Parathyroid adenoma (tissue), 2 donors: ENCODE results near the gene PCAT7.
"Not testable (repeated sequence)": the region's sequence is repeated elsewhere in the genome, so short reads cannot be mapped to it uniquely, and the experiment has no call there.

Source experiments
- H2AFZ ChIP-seq: fragments of 300-600 bp; sonication (generic); one replicate; pipeline ENCODE4 v1.7.0; 2017; ENCODE audit warnings: antibody characterized with exemption, mild to moderate bottlenecking
- H3K27ac ChIP-seq: fragments of 300-600 bp; sonication (generic); one replicate; pipeline ENCODE4 v1.7.0; 2017
- H3K27me3 ChIP-seq: fragments of 300-600 bp; sonication (generic); one replicate; pipeline ENCODE4 v1.7.0; 2017; ENCODE audit warnings: low read length; ENCODE audit not compliant: control insufficient read depth, insufficient read depth
- H3K36me3 ChIP-seq: fragments of 300-600 bp; sonication (generic); one replicate; pipeline ENCODE4 v1.7.0; 2017; ENCODE audit warnings: low read length; ENCODE audit not compliant: control insufficient read depth, insufficient read depth
- H3K4me1 ChIP-seq: fragments of 300-600 bp; sonication (generic); one replicate; pipeline ENCODE4 v1.7.0; 2017; ENCODE audit warnings: control low read depth
- H3K4me2 ChIP-seq: fragments of 300-600 bp; sonication (generic); one replicate; pipeline ENCODE4 v1.7.0; 2017; ENCODE audit warnings: low read length
- H3K4me3 ChIP-seq: fragments of 300-600 bp; sonication (generic); one replicate; pipeline ENCODE4 v1.7.0; 2017; ENCODE audit warnings: low read depth, low read length
- H3K79me2 ChIP-seq: fragments of 300-600 bp; sonication (generic); one replicate; pipeline ENCODE4 v1.7.0; 2017; ENCODE audit warnings: control low read depth
- H3K9ac ChIP-seq: fragments of 300-600 bp; sonication (generic); one replicate; pipeline ENCODE4 v1.7.0; 2017; ENCODE audit warnings: mild to moderate bottlenecking
- H3K9me3 ChIP-seq: fragments of 300-600 bp; sonication (generic); one replicate; pipeline ENCODE4 v1.7.0; 2017; ENCODE audit warnings: low read length; ENCODE audit not compliant: control insufficient read depth
- CTCF ChIP-seq: fragments of 300-600 bp; sonication (generic); IDR thresholded peaks from one replicate; pipeline ENCODE4 v1.7.0; 2017; ENCODE audit warnings: antibody characterized with exemption, mild to moderate bottlenecking
- donor health status: primary hyperparathyroidism.

Gene PCAT7

GRCh38 chr9:94554439-94555331, at the start of gene PCAT7:
Gene PCAT7 (plus strand): TSS chr9:94555083.
- H3K27ac ChIP-seq: no peak within 1 kb of the TSS
- H3K4me3 ChIP-seq: peak within 1 kb of the TSS; percentile 49

GRCh38 chr9:94506370-94506769, 48.5 kb upstream of the PCAT7 start:
- not testable (repeated sequence) for H3K79me2 ChIP-seq, H3K4me3 ChIP-seq, H3K4me1 ChIP-seq, H2AFZ ChIP-seq, H3K27ac ChIP-seq, H3K9ac ChIP-seq, H3K4me2 ChIP-seq, H3K27me3 ChIP-seq, H3K9me3 ChIP-seq, H3K36me3 ChIP-seq

More at GRCh38 chr9:94554439-94555331, at the start of gene PCAT7:
- TF ChIP-seq CTCF: peak; percentile 4
- Histone ChIP-seq H3K4me2 (peak within 1 kb of the TSS; percentile 78), H3K27me3 (no peaks in the 10 kb centered on the region), H3K9ac (no peak within 1 kb of the TSS), H3K36me3 (no peaks in the 10 kb centered on the region), H3K79me2 (no peaks in the 10 kb centered on the region), H2AFZ (no peak within 1 kb of the TSS), H3K9me3 (no peaks in the 10 kb centered on the region), H3K4me1 (peaks cover 11% of the 10 kb centered on the region)

- Histone ChIP-seq H3K4me2 (no peak overlapping the region), H2AFZ (no peak overlapping the region), H3K36me3 (no peaks in the 10 kb centered on the region), H3K27ac (no peak overlapping the region), H3K4me3 (no peak overlapping the region), H3K79me2 (no peaks in the 10 kb centered on the region), H3K9ac (no peak overlapping the region), H3K4me1 (no peaks in the 10 kb centered on the region), H3K27me3 (no peaks in the 10 kb centered on the region), H3K9me3 (no peaks in the 10 kb centered on the region)
- TF ChIP-seq CTCF: no peak
Measured at GRCh38 chr9:94507531-94508258, 47.2 kb upstream of the PCAT7 start.

- no peaks in the 10 kb centered on the region for H3K9me3 ChIP-seq
- H3K4me2 ChIP-seq: no peak overlapping the region
- no peaks in the 10 kb centered on the region for H3K79me2 ChIP-seq
- H3K4me1 ChIP-seq: no peaks in the 10 kb centered on the region
- H3K27ac ChIP-seq: no peak overlapping the region
- no peak overlapping the region for H3K4me3 ChIP-seq
- H3K36me3 ChIP-seq: no peaks in the 10 kb centered on the region
- H3K9ac ChIP-seq: no peak overlapping the region
- no peak for TF ChIP-seq CTCF
- H2AFZ ChIP-seq: no peak overlapping the region
- H3K27me3 ChIP-seq: no peaks in the 10 kb centered on the region
Measured at GRCh38 chr9:94511134-94511954, 43.5 kb upstream of the PCAT7 start.

GRCh38 chr9:94511955-94512265, 43.0 kb upstream of the PCAT7 start:
- no peaks in the 10 kb centered on the region for H3K79me2 ChIP-seq
- no peaks in the 10 kb centered on the region for H3K36me3 ChIP-seq
- H3K4me2 ChIP-seq: no peak overlapping the region
- H3K4me3 ChIP-seq: no peak overlapping the region
- no peak overlapping the region for H3K9ac ChIP-seq
- no peak overlapping the region for H3K27ac ChIP-seq
- no peaks in the 10 kb centered on the region for H3K27me3 ChIP-seq
- H3K4me1 ChIP-seq: no peaks in the 10 kb centered on the region
- H2AFZ ChIP-seq: no peak overlapping the region
- TF ChIP-seq CTCF: no peak
- H3K9me3 ChIP-seq: no peaks in the 10 kb centered on the region
